ES-I3 (cell line): ENCODE results near the gene PRDM4.
"Not testable (repeated sequence)": the region's sequence is repeated elsewhere in the genome, so short reads cannot be mapped to it uniquely, and the experiment has no call there.

Experiments used
- H3K36me3 ChIP-seq: 2 replicates; pipeline ENCODE4 v1.6.1; 2013; ENCODE audit warnings: mild to moderate bottlenecking, low read length, control low read depth, moderate library complexity; ENCODE audit not compliant: insufficient read depth
- H3K4me1 ChIP-seq: 2 replicates; pipeline ENCODE4 v1.6.1; 2013; ENCODE audit warnings: mild to moderate bottlenecking, control low read depth, low read length; ENCODE audit not compliant: insufficient read depth
- H3K9ac ChIP-seq: 2 replicates; pipeline ENCODE4 v1.6.1; 2013; ENCODE audit warnings: low read depth, mild to moderate bottlenecking, low read length, moderate library complexity
- H3K9me3 ChIP-seq: 2 replicates; pipeline ENCODE4 v1.6.1; 2013; ENCODE audit warnings: mild to moderate bottlenecking, low read length, moderate library complexity; ENCODE audit not compliant: control insufficient read depth, insufficient read depth

The PRDM4 gene

GRCh38 chr12:107748472-107748871 is 12.5 kb downstream of the PRDM4 start:
- Histone ChIP-seq H3K9ac (no peak overlapping the region), H3K4me1 (no peaks in the 10 kb centered on the region), H3K36me3 (peaks cover 20% of the 10 kb centered on the region), H3K9me3 (no peaks in the 10 kb centered on the region)

GRCh38 chr12:107736914-107737313 is 24.0 kb downstream of the PRDM4 start:
- H3K9me3 ChIP-seq, result no peaks in the 10 kb centered on the region
- H3K4me1 ChIP-seq, result no peaks in the 10 kb centered on the region
- peaks cover 21% of the 10 kb centered on the region for H3K36me3 ChIP-seq
- H3K9ac ChIP-seq, result no peak overlapping the region

GRCh38 chr12:107735763-107736162 is 25.2 kb downstream of the PRDM4 start:
- peaks cover 19% of the 10 kb centered on the region for H3K36me3 ChIP-seq
- H3K9ac ChIP-seq, result no peak overlapping the region
- H3K9me3 ChIP-seq, result no peaks in the 10 kb centered on the region
- H3K4me1 ChIP-seq, result no peaks in the 10 kb centered on the region

- Histone ChIP-seq H3K9me3 (no peaks in the 10 kb centered on the region), H3K36me3 (peaks cover 14% of the 10 kb centered on the region), H3K4me1 (no peaks in the 10 kb centered on the region), H3K9ac (no peak overlapping the region)
Measured at GRCh38 chr12:107734139-107734538, 26.8 kb downstream of the PRDM4 start.

- H3K9me3 ChIP-seq, result no peaks in the 10 kb centered on the region
- H3K4me1 ChIP-seq, result no peaks in the 10 kb centered on the region
- peaks cover 8% of the 10 kb centered on the region for H3K36me3 ChIP-seq
- H3K9ac ChIP-seq, result no peak overlapping the region
Measured at GRCh38 chr12:107732365-107732764, 28.6 kb downstream of the PRDM4 start.

GRCh38 chr12:107731366-107731765 is 29.6 kb downstream of the PRDM4 start:
- no peak overlapping the region for H3K9ac ChIP-seq
- H3K36me3 ChIP-seq, result peaks cover 8% of the 10 kb centered on the region; the same call in 1 of the 2 replicates
- H3K4me1 ChIP-seq, result no peaks in the 10 kb centered on the region
- no peaks in the 10 kb centered on the region for H3K9me3 ChIP-seq

GRCh38 chr12:107730618-107731341 is 30.2 kb downstream of the PRDM4 start:
- Histone ChIP-seq H3K9ac (no peak overlapping the region), H3K4me1 (no peaks in the 10 kb centered on the region), H3K36me3 (peaks cover 8% of the 10 kb centered on the region; the same call in 1 of the 2 replicates), H3K9me3 (no peaks in the 10 kb centered on the region)

GRCh38 chr12:107727742-107728141 is 33.2 kb downstream of the PRDM4 start:
- not testable (repeated sequence) for H3K36me3 ChIP-seq, H3K9me3 ChIP-seq, H3K4me1 ChIP-seq, H3K9ac ChIP-seq

- H3K9me3 ChIP-seq, H3K4me1 ChIP-seq, H3K9ac ChIP-seq, H3K36me3 ChIP-seq: not testable (repeated sequence)
Measured at GRCh38 chr12:107727327-107727726, 33.6 kb downstream of the PRDM4 start.

GRCh38 chr12:107718606-107719005 is 42.3 kb downstream of the PRDM4 start:
- H3K9ac ChIP-seq, result no peak overlapping the region
- H3K4me1 ChIP-seq, result no peaks in the 10 kb centered on the region
- H3K36me3 ChIP-seq, result peaks cover 5% of the 10 kb centered on the region; the same call in 1 of the 2 replicates
- no peaks in the 10 kb centered on the region for H3K9me3 ChIP-seq

- Histone ChIP-seq H3K4me1 (no peaks in the 10 kb centered on the region), H3K9ac (no peak overlapping the region), H3K9me3 (no peaks in the 10 kb centered on the region), H3K36me3 (peaks cover 25% of the 10 kb centered on the region)
Measured at GRCh38 chr12:107715780-107716179, 45.2 kb downstream of the PRDM4 start.

- peaks cover 35% of the 10 kb centered on the region for H3K36me3 ChIP-seq
- not testable (repeated sequence) for H3K9ac ChIP-seq, H3K9me3 ChIP-seq, H3K4me1 ChIP-seq
Measured at GRCh38 chr12:107705522-107705921, 55.4 kb downstream of the PRDM4 start.

GRCh38 chr12:107704041-107704440 is 56.9 kb downstream of the PRDM4 start:
- H3K36me3 ChIP-seq, result peaks cover 32% of the 10 kb centered on the region
- no peak overlapping the region for H3K9ac ChIP-seq
- H3K4me1 ChIP-seq, result no peaks in the 10 kb centered on the region
- H3K9me3 ChIP-seq, result no peaks in the 10 kb centered on the region; the same call in 1 of the 2 replicates

- Histone ChIP-seq H3K9me3 (no peaks in the 10 kb centered on the region; the same call in 1 of the 2 replicates), H3K36me3 (peaks cover 38% of the 10 kb centered on the region), H3K4me1 (no peaks in the 10 kb centered on the region), H3K9ac (no peak overlapping the region)
Measured at GRCh38 chr12:107702106-107702505, 58.8 kb downstream of the PRDM4 start.

GRCh38 chr12:107695772-107696171 is 65.2 kb downstream of the PRDM4 start:
- not testable (repeated sequence) for H3K9ac ChIP-seq
- H3K36me3 ChIP-seq, result peaks cover 46% of the 10 kb centered on the region

More at GRCh38 chr12:107695772-107696171, 65.2 kb downstream of the PRDM4 start:
- H3K4me1 ChIP-seq, H3K9me3 ChIP-seq: not testable (repeated sequence)
